Stimulated activated CD4-positive, alpha-beta T cell treated with anti-CD3 and anti-CD28 coated beads, Interleukin-2, amount 100 ng/mL, for 4 hours (primary cell): ENCODE results near the gene SYP.

Experiments
- DNase-seq: peaks from one replicate; pipeline ENCODE4 v3.0.0-alpha.2; 2020; ENCODE audit warnings: low read depth

The SYP gene

DNA sequence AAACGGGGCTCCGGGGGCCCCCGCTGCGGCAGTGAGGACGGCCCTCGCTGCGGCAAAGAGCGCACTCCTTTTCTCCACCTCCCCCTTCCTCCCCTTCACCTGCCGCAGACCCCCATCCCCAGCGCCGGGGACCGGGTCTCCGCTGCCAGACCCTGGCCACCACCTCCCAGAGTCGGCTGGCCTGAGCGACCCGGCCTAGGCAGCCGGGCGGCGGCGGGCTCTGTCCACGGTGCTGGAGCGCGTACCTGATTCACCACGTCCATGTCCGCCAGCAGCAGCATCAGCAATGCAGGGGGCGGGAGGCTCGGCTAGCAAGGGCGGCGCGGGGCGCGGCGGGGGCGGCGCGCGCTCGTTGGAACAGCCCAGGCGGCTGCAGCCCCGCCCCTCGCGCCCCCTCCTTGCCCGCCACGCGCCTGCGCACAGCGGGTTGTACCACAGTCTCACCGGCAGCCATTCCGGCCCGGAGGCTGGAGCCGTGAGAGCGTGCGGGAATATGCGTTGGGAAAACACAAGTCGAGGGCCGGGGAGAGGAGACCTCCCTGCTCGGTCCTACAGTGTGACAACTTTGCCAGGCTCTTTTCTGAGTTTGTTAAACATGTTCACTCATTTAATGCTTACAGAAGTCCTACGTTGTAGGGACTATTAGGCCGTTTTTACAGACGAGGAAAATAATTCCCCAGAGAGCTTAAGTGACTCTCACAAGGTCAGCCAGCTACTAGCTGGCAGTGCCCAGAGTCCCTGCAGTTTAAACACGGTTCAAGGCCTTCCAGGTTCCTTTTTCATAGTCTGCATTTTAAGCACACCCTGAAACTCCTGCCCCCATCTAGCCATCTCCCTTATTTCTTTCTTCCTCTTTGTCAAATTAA is at the start of gene SYP:
Gene SYP, minus strand, starts transcription at position 288 of the 866 bp plus-strand sequence. Its CDS starts 7 bp downstream, at position 281.
- DNase-seq, result peak; percentile 85

DNA sequence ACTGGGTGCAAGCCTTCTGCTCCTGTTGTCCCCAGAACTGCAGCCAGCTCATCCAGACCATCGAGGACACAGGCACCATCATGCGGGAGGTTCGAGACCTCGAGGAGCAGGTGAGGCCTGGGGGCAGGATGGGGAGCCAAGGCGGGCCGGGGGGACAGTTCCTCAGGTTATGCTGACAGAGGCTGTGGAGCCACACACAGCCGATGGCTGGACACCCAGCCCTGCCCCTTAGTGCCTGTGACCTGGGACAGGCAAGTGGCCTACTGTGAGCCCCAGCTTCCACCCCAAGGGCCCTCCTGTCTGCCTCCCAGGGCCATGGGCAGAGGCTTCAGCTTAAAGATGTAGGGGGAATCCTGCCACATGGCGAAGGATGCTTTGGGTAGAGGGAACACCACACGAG is 49.6 kb upstream of the SYP start:
- no peak for DNase-seq

DNA sequence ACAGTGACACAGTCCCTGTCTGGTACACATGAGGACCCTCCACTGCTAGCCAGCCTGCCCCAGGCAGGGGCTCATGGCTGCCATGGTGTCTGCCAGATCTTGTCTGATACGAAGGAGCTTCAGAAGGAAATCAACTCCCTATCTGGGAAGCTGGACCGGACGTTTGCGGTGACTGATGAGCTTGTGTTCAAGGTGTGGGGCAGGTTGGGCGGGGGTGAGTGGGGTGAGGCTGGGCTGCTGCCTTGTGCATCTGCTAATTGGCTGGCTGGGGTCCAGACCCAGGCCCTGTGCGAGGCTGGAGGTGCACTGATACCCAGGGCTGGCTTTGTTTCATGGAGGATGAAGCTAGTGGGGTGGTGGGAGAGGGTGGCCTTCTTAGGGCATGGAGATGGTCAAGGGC is 49.1 kb upstream of the SYP start:
- DNase-seq, result no peak

DNA sequence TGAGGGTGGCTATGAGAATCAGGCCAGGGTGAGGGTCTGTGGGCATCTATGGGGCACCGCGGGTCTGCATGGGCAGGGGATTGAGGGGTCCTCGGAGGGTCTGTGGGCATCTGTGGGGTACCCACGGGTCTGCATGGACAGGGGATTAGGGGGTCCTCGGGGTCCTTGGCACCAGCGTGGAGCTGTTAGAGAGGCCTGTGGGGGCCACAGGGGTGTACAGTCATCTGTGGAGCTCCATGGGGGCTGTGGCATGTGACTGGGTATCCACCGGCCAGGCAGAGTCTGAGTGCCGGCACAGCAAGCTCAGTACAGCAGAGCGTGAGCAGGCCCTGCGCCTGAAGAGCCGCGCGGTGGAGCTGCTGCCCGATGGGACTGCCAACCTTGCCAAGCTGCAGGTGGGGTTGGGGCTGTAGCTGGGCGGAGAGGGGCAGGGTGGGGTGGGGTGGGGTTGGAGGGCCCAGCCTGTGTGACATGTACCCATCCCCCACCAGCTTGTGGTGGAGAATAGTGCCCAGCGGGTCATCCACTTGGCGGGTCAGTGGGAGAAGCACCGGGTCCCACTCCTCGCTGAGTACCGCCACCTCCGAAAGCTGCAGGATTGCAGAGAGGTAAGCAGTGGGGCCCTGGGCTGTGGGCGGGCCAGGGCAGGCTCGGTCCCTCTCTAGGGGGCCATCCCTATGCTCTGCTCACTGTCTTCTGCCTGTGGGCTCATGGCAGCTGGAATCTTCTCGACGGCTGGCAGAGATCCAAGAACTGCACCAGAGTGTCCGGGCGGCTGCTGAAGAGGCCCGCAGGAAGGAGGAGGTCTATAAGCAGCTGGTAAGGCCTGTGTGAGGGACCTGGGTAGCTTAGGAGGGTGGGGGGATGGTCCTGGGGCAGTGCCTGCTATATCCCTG is 48.2 kb upstream of the SYP start:
- DNase-seq, result no peak

DNA sequence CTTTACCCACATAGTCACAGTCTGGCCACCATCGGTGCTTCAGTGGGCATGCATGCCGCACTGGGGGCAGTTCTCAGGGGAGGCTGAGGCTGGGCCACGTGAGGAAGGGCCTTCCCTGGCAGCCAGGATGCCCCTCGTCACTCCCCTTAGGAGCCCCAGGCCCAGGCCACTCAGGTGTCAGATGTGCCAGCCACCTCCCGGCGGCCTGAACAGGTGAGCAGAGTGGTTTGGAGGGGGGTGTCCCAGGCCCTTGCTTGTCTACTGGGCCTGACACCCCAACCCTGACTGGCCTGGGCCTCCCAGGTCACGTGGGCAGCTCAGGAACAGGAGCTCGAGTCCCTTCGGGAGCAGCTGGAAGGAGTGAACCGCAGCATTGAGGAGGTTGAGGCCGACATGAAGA is 47.4 kb upstream of the SYP start:
- no peak for DNase-seq

DNA sequence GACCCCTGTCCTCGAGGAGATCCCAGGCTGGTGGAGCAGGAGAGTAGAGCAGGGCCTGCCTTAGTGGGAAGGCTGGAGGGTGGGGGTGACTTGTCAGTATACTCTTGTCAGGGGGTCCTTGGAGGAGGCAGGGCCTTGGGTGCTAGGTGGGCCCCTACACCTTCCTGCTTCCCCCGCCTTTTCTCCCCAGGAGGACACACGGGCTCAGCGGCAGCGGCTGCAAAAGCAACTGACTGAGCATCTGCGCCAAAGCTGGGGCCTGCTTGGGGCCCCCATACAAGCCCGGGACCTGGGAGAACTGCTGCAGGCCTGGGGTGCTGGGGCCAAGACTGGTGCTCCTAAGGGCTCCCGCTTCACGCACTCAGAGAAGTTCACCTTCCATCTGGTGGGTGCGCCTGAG is 46.5 kb upstream of the SYP start:
- no peak for DNase-seq

DNA sequence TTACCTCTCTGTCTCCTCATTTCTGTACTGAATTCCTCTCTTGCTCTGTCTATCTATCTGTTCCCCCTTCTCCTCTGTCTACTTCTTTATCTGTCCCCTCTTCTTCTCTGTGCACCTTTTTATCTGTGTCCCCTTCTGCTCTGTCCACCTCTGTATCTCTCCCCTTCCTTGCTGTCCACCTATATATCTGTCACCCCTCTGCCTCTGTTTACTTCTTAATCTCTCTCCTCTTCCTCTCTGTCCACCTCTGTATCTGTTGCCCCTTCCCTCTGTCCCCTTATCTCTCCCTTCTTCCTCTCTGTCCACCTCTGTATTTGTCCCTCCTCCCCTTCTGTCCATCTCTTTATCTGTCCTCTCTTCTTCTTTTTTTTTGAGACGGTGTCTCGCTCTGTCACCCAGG is 44.2 kb upstream of the SYP start:
- DNase-seq, result no peak

DNA sequence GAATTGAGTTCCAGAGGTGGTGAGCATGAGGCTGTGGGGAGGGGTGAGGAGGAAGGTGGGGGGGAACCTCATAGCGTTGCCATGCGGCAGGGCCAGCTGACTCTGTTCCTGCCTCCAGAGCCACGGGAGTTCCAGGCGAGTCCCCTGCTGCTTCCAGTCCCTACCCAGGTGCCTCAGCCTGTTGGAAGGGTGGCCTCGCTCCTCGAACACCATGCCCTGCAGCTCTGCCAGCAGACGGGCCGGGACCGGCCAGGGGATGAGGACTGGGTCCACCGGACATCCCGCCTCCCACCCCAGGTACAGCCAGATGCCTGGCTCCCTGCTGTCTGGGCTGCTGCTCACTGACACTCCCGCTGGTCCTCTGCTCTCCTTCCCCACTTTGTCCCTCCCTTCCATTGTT is 43.2 kb upstream of the SYP start:
- DNase-seq, result no peak

DNA sequence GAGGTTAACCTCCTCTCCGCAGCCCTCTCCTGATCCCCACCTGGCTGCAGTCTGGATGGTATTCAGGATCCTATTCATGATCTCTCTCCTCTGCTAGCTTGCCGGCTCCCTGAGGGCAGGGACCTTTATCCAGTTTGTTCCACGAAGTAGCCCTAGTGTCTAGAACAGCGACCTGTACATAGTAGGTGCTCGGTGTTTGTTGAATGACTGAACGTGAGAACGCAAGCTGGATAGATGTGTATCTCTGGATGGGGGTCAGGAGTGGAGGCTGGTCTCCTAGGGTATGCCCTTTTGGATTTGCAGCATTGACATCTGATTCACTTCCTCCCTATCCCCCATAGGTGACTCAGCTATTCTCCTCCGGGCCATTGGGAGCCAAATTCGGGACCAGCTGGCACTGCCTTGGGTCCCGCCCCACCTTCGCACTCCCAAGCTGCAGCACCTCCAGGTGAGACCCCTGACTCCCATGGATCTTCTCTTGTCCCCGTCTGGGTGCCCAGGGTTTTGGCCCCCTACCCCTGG is 42.6 kb upstream of the SYP start:
- DNase-seq, result no peak

DNA sequence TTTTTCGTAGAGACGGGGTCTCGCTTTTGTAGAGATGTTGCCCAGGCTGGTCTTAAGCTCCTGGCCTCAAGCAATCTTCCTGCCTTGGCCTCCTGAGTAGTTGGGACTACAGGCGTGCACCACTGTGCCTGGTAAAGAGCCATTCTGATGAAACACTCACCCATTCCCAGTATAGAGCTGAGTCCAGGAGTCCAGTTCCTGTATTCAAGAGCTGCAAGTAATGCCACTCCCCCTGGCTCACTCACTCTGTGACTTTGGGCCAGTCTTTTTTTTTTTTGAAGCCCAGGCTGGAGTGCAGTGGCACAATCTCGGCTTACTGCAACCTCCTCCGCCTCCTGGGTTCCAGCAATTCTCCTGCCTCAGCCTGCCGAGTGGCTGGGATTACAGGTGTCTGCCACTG is 38.7 kb upstream of the SYP start:
- no peak for DNase-seq

DNA sequence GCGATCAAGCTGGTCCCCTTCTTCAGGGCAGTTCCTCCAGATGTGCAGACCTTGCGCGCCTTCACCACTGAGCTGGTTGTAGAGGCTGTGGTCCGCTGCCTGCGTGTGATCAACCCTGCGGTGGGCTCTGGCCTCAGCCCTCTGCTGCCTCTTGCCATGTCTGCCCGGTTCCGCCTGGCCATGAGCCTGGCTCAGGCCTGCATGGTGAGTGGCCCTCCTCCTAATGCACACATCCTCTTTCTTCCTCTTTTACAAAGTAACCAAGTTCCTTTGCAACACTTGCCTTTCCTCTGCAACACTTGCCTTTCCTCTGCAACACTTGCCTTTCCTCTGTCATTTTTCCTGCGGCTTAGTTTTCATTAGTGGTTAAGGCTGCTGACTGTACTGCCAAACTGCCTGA is 37.1 kb upstream of the SYP start:
- no peak for DNase-seq

DNA sequence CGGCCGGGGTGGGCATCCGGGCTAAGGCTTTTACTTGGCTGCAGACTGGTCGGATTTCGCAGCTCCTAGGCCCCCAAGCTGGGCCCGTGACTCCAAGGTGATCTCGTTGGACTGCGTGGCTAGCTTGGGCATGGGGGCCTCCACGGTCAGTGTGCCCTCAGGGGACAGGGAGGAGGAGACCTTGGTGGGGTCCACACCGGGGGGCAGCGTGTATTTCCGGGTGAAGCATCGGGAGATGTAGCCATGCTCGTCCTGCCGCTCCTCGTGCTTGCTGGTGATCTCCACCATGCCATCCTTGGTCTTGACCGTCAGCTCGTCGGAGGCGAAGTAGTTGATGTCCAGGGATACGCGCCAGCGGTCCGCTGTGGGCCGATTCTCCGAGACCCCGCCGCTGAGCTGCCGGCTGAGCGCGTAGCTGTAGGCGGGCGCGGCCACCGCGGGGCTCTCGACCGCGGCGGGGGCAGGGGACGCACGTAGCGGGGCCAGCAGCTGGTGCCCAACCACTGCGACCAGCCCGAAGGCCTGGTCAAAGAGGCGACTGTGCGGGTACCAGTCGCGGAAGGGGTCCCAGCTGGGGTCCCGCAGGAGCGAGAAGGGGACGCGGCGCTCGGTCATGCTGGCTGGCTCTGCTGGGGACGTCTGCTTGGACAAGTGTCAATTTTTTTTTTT is 34.0 kb upstream of the SYP start:
- no peak for DNase-seq

DNA sequence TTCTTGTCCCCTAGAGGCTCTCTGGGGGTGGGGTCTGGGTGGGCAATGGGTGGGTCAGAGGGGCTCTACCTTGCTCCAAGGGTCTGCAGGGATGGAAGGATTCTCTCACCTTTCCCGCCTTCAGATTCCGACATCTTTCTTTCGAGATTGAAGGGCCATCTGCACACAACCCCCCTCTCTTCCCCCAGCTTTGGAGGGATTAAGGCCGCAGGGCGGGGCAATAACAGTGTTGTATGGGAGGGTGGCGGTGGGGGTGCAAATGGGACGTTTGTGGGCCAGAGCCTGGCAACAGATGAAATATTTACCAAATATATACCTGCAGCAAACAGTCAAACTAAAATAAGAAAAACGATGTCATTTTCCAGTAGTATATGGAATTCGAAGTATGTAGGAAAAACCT is 33.2 kb upstream of the SYP start, which contains the start of gene CACNA1F:
Gene CACNA1F, minus strand, starts transcription at position 165 of the 400 bp plus-strand sequence. Its CDS starts 31 bp downstream, at position 134.
- DNase-seq, result no peak

DNA sequence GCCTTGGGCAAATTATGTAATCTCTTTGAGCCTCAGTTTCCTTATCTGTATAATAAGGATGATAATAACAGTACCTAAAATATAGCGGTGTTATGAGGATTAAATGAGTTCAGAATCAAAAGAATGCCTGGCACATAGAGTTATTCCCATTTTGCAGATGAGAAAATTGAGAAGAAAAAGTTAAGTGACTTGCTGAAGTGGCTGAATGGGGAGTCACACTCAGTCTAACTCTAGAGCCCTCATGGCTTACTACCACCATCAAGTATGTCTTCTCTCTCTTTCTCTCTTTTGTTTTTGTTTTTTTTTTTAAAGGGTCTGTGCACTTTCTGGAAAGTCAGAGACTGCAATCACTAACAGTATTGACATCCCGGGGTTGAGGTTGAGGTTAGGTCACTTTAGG is 32.5 kb upstream of the SYP start:
- DNase-seq, result no peak

DNA sequence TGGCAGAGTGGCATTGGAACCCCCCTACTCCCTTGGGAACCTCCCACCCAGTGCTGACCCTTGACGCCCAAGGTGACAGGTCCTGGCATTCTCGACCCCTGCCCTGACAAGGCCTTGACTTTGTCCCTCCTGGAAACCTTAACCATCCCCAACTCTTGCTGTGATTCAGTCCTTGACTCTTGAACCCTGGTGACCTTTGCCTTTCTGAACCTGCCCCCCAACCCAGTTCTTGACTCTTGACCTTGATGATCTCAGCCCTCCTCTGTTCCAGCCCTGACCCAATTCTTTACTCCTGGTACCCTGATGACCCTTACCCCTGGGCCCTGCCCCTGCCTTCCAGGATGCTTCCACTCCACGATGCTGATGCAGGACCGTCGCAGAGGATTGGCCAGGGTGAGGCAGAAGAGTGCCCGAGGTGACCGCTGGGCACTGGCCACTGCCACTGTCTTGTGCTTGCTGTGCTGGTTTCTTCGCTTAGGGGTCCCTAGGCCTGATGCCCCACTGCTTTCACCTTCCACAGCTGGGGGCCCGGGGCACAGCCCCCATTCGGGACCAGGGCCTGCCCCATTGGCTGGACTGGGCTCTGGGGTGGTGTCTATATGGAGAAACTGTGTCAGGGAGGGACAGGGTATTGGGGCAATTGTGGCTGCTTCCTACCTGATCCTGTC is 31.5 kb upstream of the SYP start:
- DNase-seq, result no peak

DNA sequence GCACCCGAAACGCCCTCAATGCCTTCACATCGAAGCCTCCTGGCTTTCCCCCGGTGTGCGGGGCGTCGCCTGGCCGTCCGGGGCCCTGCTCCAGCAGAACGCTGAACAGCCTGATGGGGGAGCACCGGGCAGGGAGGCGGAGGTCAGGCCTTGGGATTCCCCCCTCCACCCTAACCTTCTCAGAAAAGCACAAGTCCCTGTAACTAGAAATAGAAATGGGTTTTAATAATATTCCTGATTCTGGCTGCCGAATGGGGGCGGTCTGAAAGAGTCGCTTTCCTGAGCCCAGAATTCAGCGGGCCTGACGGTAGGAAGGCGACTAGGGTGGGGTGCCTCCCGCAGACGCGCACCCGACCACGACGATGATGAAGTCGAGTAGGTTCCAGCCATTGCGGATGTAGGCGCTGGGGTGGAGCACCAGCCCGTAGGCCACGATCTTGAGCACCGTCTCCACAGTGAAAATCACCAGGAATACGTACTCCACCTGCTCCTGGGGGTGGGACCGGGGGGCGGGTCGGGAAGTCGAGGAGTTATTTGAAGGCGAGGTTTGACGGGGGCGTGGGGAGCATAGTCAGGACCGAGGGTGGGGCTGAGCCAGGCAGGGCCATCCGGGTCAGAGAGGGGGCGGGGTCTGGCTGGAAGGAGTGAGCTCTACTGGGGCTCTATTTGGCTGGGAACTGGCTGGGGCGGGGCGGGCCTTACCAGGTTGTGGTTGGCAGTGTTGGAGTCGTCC is 30.7 kb upstream of the SYP start:
- DNase-seq, result peak; percentile 21

DNA sequence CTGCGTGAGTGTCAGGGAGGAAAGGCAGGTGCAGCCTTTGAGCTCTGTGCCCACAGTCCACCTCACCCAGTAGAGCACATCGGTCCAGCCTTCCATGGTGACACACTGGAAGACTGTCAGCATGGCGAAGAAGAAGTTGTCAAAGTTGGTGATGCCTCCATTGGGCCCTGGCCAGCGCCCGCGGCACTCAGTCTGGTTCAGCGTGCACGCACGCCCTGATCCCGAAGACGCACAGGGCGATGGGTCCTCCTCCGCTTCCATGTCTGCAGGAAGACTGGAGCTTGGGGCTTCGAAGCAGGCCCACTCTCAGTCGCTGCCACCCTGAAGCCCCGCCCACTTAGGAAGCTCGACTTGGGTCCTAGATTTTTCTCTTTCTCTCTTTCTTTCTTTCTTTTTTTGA is 28.2 kb upstream of the SYP start:
- no peak for DNase-seq

DNA sequence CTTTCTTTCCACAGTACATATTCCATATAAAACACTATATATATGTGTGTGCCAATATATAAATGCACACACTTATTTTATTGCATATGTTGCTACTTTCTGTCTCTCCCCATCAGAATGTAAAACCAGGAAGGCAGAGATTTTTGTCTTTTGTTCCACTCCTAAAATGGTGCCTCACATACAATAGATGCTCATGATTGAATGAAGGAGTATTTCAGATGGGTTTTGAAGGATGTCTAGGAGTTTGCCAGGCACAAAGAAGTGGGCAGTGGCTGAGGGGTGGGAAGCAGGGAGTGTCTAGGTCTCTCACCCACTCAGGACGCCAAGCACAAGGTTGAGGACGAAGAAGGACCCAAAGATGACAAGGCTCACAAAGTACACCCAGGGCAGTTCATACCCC is 27.7 kb upstream of the SYP start:
- DNase-seq, result no peak

DNA sequence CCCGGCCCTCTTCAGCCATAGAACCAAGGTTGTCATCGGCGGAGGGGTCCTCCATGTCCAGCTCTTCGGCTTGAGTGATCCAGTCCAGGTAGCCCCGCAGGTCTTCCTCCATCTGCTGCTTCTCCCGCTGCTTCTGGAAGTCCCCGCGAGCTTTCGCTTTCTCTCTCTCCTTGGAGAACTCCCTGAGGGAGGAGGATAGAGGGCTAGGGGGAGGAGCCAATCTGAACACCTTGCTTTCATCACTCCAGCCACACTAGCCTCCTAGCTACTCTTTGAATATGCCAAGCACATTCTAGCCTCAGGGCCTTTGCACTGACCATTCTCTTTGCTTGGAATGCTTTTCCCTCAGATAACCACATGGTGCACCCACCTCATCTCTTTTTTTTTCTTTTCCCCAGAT is 27.0 kb upstream of the SYP start:
- no peak for DNase-seq

DNA sequence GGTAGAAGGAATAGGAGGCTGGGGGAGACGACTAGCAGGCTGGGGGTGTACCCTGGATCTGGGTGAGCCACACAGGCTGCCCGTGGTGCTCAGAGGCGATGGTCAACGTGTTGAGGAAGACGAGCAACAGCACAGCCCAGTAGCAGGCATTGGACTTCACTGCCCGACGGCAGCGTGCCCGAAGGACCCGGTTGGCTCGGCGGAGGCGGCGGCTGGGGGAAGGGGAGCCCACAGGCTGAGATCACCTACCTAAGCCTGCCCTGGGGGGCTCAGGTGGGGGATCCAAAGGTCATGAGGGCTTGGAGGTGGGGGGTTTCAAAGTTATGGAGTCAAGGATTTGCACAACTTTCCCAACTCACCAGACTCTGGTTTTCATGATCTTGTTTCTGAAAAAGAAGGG is 25.9 kb upstream of the SYP start:
- DNase-seq, result no peak

DNA sequence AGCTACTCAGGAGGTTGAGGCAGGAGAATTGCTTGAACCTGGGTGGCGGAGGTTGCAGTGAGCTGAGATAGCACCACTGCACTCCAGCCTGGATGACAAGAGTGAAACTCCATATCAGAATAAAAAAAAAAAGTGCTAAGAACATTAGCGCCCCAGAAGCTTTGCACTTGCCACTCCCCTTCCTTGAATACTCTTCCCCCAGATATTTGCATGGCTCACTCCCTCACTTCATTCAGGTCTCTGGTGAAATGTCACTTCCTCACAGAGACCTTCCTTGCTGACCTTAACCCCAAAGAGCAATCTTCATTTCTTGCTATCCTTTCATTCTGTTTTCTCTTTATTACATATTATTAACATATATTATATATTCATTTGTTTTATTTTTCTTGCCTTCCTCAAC is 21.9 kb upstream of the SYP start:
- no peak for DNase-seq
